ENCODE data around the gene TAAR2. TPM values are rescaled to one million over a fixed set of nuclear protein-coding genes. Genes with fewer than 3 reads are reported as not detected.

Gene TAAR2
- total and polyA plus RNA-seq, 2 of the 13 experiments (the other 11 are each of a cell fraction or from before 2014, with no cell fraction given) = not detected

DNA sequence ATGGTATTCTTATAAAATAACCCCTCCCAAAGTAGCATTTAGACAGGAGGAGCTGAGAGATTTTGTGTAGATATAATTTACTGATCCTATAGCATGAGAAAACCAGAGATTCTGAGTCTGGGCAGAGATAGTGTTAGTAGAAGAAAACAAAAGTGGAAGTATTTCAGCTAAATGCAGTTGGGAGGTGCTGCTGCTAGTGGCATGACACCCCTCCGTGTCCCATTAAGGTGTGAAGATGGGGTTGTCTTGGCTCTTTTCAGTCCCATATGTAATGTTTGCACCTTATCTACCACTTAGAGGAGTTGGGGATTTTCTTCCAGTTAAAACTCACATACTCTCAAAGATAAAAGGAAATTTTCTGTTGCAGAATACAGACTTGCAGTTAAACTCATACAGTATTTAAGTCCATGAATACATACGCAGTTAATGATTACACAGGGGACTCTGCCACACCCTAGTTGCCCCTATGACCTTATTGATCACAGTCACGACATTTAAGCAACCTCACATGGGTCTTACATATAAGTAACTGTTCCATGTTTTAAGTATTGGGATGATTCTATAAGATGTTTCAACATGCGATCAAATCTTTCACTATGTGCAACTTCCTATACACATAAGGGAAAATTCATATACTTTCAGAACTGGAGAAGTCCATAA, 11.5 kb downstream of the TAAR2 start (continued):
- TF ChIP-seq, protein P1, sequence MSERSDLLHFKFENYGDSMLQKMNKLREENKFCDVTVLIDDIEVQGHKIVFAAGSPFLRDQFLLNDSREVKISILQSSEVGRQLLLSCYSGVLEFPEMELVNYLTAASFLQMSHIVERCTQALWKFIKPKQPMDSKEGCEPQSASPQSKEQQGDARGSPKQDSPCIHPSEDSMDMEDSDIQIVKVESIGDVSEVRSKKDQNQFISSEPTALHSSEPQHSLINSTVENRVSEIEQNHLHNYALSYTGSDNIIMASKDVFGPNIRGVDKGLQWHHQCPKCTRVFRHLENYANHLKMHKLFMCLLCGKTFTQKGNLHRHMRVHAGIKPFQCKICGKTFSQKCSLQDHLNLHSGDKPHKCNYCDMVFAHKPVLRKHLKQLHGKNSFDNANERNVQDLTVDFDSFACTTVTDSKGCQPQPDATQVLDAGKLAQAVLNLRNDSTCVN (CRISPR knock-in tag; IDR thresholded peaks at IDR 0.05; ENCODE audit: borderline replicate concordance) = no peak
- TF ChIP-seq, protein P2, sequence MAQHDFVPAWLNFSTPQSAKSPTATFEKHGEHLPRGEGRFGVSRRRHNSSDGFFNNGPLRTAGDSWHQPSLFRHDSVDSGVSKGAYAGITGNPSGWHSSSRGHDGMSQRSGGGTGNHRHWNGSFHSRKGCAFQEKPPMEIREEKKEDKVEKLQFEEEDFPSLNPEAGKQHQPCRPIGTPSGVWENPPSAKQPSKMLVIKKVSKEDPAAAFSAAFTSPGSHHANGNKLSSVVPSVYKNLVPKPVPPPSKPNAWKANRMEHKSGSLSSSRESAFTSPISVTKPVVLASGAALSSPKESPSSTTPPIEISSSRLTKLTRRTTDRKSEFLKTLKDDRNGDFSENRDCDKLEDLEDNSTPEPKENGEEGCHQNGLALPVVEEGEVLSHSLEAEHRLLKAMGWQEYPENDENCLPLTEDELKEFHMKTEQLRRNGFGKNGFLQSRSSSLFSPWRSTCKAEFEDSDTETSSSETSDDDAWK (CRISPR knock-in tag; IDR thresholded peaks at IDR 0.05) = no peak
- TF ChIP-seq ZKSCAN5 (CRISPR knock-in tag; IDR thresholded peaks at IDR 0.05) = no peak
- TF ChIP-seq, protein P3, sequence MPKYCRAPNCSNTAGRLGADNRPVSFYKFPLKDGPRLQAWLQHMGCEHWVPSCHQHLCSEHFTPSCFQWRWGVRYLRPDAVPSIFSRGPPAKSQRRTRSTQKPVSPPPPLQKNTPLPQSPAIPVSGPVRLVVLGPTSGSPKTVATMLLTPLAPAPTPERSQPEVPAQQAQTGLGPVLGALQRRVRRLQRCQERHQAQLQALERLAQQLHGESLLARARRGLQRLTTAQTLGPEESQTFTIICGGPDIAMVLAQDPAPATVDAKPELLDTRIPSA (CRISPR knock-in tag; IDR thresholded peaks at IDR 0.05; ENCODE audit: borderline replicate concordance) = no peak
- TF ChIP-seq, protein P4, sequence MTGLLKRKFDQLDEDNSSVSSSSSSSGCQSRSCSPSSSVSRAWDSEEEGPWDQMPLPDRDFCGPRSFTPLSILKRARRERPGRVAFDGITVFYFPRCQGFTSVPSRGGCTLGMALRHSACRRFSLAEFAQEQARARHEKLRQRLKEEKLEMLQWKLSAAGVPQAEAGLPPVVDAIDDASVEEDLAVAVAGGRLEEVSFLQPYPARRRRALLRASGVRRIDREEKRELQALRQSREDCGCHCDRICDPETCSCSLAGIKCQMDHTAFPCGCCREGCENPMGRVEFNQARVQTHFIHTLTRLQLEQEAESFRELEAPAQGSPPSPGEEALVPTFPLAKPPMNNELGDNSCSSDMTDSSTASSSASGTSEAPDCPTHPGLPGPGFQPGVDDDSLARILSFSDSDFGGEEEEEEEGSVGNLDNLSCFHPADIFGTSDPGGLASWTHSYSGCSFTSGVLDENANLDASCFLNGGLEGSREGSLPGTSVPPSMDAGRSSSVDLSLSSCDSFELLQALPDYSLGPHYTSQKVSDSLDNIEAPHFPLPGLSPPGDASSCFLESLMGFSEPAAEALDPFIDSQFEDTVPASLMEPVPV (CRISPR knock-in tag; IDR thresholded peaks at IDR 0.05) = no peak
- TF ChIP-seq DPF2 (CRISPR knock-in tag; IDR thresholded peaks at IDR 0.05; ENCODE audit: borderline replicate concordance, low read depth) = no peak
- TF ChIP-seq, protein P5, sequence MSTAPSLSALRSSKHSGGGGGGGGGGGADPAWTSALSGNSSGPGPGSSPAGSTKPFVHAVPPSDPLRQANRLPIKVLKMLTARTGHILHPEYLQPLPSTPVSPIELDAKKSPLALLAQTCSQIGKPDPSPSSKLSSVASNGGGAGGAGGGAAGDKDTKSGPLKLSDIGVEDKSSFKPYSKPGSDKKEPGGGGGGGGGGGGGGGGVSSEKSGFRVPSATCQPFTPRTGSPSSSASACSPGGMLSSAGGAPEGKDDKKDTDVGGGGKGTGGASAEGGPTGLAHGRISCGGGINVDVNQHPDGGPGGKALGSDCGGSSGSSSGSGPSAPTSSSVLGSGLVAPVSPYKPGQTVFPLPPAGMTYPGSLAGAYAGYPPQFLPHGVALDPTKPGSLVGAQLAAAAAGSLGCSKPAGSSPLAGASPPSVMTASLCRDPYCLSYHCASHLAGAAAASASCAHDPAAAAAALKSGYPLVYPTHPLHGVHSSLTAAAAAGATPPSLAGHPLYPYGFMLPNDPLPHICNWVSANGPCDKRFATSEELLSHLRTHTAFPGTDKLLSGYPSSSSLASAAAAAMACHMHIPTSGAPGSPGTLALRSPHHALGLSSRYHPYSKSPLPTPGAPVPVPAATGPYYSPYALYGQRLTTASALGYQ (CRISPR knock-in tag; IDR thresholded peaks at IDR 0.05) = no peak
- TF ChIP-seq, protein P6, sequence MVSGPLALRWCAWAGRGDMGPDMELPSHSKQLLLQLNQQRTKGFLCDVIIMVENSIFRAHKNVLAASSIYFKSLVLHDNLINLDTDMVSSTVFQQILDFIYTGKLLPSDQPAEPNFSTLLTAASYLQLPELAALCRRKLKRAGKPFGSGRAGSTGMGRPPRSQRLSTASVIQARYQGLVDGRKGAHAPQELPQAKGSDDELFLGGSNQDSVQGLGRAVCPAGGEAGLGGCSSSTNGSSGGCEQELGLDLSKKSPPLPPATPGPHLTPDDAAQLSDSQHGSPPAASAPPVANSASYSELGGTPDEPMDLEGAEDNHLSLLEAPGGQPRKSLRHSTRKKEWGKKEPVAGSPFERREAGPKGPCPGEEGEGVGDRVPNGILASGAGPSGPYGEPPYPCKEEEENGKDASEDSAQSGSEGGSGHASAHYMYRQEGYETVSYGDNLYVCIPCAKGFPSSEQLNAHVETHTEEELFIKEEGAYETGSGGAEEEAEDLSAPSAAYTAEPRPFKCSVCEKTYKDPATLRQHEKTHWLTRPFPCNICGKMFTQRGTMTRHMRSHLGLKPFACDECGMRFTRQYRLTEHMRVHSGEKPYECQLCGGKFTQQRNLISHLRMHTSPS (CRISPR knock-in tag; IDR thresholded peaks at IDR 0.05; ENCODE audit: low read depth) = no peak
- TF ChIP-seq, protein P7, sequence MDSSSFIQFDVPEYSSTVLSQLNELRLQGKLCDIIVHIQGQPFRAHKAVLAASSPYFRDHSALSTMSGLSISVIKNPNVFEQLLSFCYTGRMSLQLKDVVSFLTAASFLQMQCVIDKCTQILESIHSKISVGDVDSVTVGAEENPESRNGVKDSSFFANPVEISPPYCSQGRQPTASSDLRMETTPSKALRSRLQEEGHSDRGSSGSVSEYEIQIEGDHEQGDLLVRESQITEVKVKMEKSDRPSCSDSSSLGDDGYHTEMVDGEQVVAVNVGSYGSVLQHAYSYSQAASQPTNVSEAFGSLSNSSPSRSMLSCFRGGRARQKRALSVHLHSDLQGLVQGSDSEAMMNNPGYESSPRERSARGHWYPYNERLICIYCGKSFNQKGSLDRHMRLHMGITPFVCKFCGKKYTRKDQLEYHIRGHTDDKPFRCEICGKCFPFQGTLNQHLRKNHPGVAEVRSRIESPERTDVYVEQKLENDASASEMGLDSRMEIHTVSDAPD (CRISPR knock-in tag; IDR thresholded peaks at IDR 0.05) = no peak
- no peak for TF ChIP-seq SNAPC2 (CRISPR knock-in tag; IDR thresholded peaks at IDR 0.05)
- no peak for TF ChIP-seq ATF1 (CRISPR knock-in tag; IDR thresholded peaks at IDR 0.05)
- TF ChIP-seq ZNF589 (CRISPR knock-in tag; conservative IDR thresholded peaks at IDR 0.05) = no peak
- TF ChIP-seq CEBPG (CRISPR knock-in tag; IDR thresholded peaks at IDR 0.05) = no peak
- TF ChIP-seq, protein P8, sequence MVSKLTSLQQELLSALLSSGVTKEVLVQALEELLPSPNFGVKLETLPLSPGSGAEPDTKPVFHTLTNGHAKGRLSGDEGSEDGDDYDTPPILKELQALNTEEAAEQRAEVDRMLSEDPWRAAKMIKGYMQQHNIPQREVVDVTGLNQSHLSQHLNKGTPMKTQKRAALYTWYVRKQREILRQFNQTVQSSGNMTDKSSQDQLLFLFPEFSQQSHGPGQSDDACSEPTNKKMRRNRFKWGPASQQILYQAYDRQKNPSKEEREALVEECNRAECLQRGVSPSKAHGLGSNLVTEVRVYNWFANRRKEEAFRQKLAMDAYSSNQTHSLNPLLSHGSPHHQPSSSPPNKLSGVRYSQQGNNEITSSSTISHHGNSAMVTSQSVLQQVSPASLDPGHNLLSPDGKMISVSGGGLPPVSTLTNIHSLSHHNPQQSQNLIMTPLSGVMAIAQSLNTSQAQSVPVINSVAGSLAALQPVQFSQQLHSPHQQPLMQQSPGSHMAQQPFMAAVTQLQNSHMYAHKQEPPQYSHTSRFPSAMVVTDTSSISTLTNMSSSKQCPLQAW (CRISPR knock-in tag; IDR thresholded peaks at IDR 0.05) = no peak
- no peak for TF ChIP-seq TRIM24 (CRISPR knock-in tag; IDR thresholded peaks at IDR 0.05)
- TF ChIP-seq FIP1L1 (IDR thresholded peaks at IDR 0.05; ENCODE audit: borderline replicate concordance, insufficient read depth, low read depth, low read length) = no peak
- no peak for TF ChIP-seq ERF (CRISPR knock-in tag; IDR thresholded peaks at IDR 0.05)
